Measurements from ENCODE around the gene ABCB6.
A peak's percentile ranks its signal among the peaks of the same experiment; 100 is the strongest.

Gene ABCB6

DNA sequence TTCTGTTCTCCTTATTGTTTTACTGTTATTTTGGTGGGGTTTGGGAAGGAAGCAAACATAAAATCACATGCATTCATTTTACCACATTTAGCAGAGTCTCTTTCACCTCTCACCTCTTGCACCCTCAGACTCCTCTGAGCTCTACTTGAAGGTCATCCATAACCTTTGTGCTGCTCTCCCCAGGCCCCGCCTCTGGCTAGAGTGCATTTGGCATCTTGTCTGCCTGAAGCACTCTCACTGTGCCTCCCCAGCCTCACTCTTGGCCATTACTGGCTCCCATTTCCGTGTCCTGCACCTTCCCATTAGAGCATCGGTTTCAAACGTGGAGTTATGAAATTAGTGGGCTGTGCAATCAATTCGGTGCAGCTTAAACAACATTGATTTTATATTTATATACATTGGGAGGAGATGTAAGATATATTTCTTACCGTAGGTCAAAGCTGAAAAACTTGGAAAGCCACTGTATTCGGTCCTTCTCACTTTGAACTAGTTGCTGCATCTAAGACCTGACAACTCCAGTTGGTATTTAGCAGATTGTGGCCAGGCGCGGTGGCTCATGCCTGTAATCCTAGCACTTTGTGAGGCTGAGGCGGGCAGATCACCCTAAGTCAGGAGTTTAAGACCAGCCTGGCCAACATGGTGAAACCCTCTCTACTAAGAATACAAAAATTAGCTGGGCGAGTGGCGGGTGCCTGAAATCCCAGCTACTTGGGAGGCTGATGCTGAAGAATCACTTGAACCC lies 19.1 kb downstream of the ABCB6 start:
- no peaks in the 10 kb centered on the region for H3K4me1 ChIP-seq (ENCODE audit: insufficient read depth, low read length)
- no peak overlapping the region for H3K9ac ChIP-seq (ENCODE audit: low read length)
- no peak overlapping the region for H3K27ac ChIP-seq (ENCODE audit: low read depth, low read length)
- no peak overlapping the region for H3K4me3 ChIP-seq (ENCODE audit: low read depth in 1 of 2, low read length in 2 of 2)
- H3K36me3 ChIP-seq (ENCODE audit: insufficient read depth, low read length) = no peaks in the 10 kb centered on the region
- H3K27me3 ChIP-seq (ENCODE audit: control insufficient read depth in 1 of 2, insufficient read depth in 2 of 2, low read length in 2 of 2) = no peaks in the 10 kb centered on the region
- no peaks in the 10 kb centered on the region for H3K9me3 ChIP-seq (ENCODE audit: low read length)

DNA sequence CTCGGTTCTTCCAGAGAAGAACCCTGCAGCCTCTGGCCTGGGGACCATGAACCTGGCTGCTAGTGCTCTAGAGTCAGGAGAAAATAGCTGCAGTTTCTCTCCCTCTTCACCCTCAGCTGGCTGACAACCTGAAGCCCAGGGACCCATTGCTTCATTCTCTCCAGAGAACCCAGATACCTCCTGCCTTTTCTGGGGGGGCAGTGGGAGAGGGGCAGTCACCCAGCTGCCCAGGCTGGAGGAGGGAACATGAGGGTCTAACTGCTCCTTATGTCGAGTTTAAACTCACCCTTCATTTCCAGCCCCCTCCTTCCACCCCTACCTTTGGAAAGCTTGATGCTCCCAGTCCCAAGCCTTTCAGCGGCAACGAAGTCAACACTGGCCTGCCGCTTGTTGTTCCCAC lies 19.8 kb downstream of the ABCB6 start:
- Histone ChIP-seq H3K9ac (ENCODE audit: low read length) (no peak overlapping the region), H3K27me3 (ENCODE audit: control insufficient read depth in 1 of 2, insufficient read depth in 2 of 2, low read length in 2 of 2) (no peaks in the 10 kb centered on the region), H3K36me3 (ENCODE audit: insufficient read depth, low read length) (no peaks in the 10 kb centered on the region), H3K27ac (ENCODE audit: low read depth, low read length) (no peak overlapping the region), H3K4me3 (ENCODE audit: low read depth in 1 of 2, low read length in 2 of 2) (no peak overlapping the region), H3K9me3 (ENCODE audit: low read length) (no peaks in the 10 kb centered on the region), H3K4me1 (ENCODE audit: insufficient read depth, low read length) (no peaks in the 10 kb centered on the region)

DNA sequence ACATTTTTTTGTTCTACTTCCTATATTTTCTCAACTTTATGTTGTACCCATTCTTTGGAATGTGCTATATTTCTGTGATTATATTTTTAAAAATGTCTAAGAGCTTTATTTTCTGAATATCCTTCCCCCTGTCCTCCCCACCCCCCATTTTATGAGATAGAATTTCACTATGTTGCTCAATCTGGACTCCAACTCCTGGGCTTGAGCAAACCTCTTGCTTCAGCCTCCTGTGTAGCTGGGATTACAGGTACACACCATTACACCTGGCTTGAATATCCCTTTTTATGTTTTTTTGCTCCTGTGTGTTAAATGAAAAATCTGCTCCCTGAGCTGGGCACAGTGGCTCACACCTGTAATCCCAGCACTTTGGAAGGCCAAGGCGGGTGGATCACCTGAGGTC lies 21.4 kb downstream of the ABCB6 start:
- Histone ChIP-seq H3K9me3 (ENCODE audit: low read length) (no peaks in the 10 kb centered on the region), H3K36me3 (ENCODE audit: insufficient read depth, low read length) (no peaks in the 10 kb centered on the region), H3K4me1 (ENCODE audit: insufficient read depth, low read length) (no peaks in the 10 kb centered on the region), H3K27ac (ENCODE audit: low read depth, low read length) (no peak overlapping the region), H3K4me3 (ENCODE audit: low read depth in 1 of 2, low read length in 2 of 2) (no peak overlapping the region), H3K9ac (ENCODE audit: low read length) (no peak overlapping the region), H3K27me3 (ENCODE audit: control insufficient read depth in 1 of 2, insufficient read depth in 2 of 2, low read length in 2 of 2) (no peaks in the 10 kb centered on the region)

- H3K9me3 ChIP-seq (ENCODE audit: low read length) = no peaks in the 10 kb centered on the region
- H3K36me3 ChIP-seq (ENCODE audit: insufficient read depth, low read length) = peaks cover 31% of the 10 kb centered on the region
- no peaks in the 10 kb centered on the region for H3K27me3 ChIP-seq (ENCODE audit: control insufficient read depth in 1 of 2, insufficient read depth in 2 of 2, low read length in 2 of 2)
- no peak overlapping the region for H3K27ac ChIP-seq (ENCODE audit: low read depth, low read length)
- no peak overlapping the region for H3K9ac ChIP-seq (ENCODE audit: low read length)
- no peaks in the 10 kb centered on the region for H3K4me1 ChIP-seq (ENCODE audit: insufficient read depth, low read length)
- H3K4me3 ChIP-seq (ENCODE audit: low read depth in 1 of 2, low read length in 2 of 2) = no peak overlapping the region
Measured at GRCh38 chr2:219186754-219187456, 31.9 kb downstream of the ABCB6 start.

DNA sequence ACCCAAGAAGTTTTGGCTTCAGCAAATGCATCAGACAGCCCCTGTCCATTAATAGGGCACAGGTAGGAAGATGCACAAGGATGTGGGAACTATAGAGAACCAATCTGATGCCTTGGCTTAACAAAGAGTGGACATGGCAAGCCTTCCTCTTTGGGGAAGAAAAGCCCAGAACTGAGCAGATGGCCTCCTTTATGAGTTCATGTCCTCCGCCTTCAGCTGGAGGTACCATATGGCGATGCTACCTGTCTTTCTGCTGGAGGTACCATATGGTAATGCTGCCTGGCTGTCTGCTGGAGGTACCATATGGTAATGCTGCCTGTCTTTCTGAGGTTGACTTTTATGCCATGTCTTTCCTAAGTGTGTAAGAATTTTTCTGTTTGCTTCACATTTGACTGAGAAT lies 34.6 kb downstream of the ABCB6 start:
- H3K27ac ChIP-seq (ENCODE audit: low read depth, low read length) = no peak overlapping the region
- H3K4me1 ChIP-seq (ENCODE audit: insufficient read depth, low read length) = peaks cover 15% of the 10 kb centered on the region
- no peaks in the 10 kb centered on the region for H3K9me3 ChIP-seq (ENCODE audit: low read length)
- H3K27me3 ChIP-seq (ENCODE audit: control insufficient read depth in 1 of 2, insufficient read depth in 2 of 2, low read length in 2 of 2) = no peaks in the 10 kb centered on the region
- H3K36me3 ChIP-seq (ENCODE audit: insufficient read depth, low read length) = peaks cover 56% of the 10 kb centered on the region
- no peak overlapping the region for H3K4me3 ChIP-seq (ENCODE audit: low read depth in 1 of 2, low read length in 2 of 2)
- H3K9ac ChIP-seq (ENCODE audit: low read length) = no peak overlapping the region

- Histone ChIP-seq H3K27ac (ENCODE audit: low read depth, low read length) (no peak overlapping the region), H3K4me1 (ENCODE audit: insufficient read depth, low read length) (peaks cover 20% of the 10 kb centered on the region), H3K9me3 (ENCODE audit: low read length) (no peaks in the 10 kb centered on the region), H3K27me3 (ENCODE audit: control insufficient read depth in 1 of 2, insufficient read depth in 2 of 2, low read length in 2 of 2) (no peaks in the 10 kb centered on the region), H3K36me3 (ENCODE audit: insufficient read depth, low read length) (peaks cover 56% of the 10 kb centered on the region), H3K4me3 (ENCODE audit: low read depth in 1 of 2, low read length in 2 of 2) (no peak overlapping the region), H3K9ac (ENCODE audit: low read length) (no peak overlapping the region)
Measured at GRCh38 chr2:219183151-219183772, 35.5 kb downstream of the ABCB6 start.

DNA sequence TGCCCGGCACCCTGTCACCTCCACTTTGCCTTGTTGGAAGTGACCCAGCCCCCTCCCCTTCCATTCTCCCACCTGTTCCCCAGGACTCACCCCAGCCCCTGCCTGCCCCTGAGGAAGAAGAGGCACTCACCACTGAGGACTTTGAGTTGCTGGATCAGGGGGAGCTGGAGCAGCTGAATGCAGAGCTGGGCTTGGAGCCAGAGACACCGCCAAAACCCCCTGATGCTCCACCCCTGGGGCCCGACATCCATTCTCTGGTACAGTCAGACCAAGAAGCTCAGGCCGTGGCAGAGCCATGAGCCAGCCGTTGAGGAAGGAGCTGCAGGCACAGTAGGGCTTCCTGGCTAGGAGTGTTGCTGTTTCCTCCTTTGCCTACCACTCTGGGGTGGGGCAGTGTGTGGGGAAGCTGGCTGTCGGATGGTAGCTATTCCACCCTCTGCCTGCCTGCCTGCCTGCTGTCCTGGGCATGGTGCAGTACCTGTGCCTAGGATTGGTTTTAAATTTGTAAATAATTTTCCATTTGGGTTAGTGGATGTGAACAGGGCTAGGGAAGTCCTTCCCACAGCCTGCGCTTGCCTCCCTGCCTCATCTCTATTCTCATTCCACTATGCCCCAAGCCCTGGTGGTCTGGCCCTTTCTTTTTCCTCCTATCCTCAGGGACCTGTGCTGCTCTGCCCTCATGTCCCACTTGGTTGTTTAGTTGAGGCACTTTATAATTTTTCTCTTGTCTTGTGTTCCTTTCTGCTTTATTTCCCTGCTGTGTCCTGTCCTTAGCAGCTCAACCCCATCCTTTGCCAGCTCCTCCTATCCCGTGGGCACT lies 36.2 kb downstream of the ABCB6 start:
- Histone ChIP-seq H3K27ac (ENCODE audit: low read depth, low read length) (no peak overlapping the region), H3K4me1 (ENCODE audit: insufficient read depth, low read length) (peaks cover 20% of the 10 kb centered on the region), H3K4me3 (ENCODE audit: low read depth in 1 of 2, low read length in 2 of 2) (no peak overlapping the region), H3K9ac (ENCODE audit: low read length) (no peak overlapping the region), H3K27me3 (ENCODE audit: control insufficient read depth in 1 of 2, insufficient read depth in 2 of 2, low read length in 2 of 2) (no peaks in the 10 kb centered on the region), H3K36me3 (ENCODE audit: insufficient read depth, low read length) (peaks cover 56% of the 10 kb centered on the region), H3K9me3 (ENCODE audit: low read length) (no peaks in the 10 kb centered on the region)

DNA sequence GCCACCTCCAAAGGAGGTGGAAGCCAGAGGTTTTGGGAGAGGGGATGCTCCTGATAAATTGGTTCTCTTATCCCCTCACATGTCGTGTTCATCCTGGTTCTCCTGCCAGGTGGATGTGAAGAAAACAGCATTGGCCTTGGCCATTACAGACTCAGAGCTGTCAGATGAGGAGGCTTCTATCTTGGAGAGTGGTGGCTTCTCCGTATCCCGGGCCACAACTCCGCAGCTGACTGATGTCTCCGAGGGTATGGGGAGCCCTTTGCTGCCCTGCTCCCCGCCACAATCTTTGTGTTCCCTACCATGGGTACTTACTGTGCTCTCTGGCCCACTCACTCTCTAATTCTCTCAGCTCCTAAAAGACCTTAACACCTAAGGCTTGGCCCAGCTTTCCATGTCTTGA lies 37.2 kb downstream of the ABCB6 start:
- H3K9me3 ChIP-seq (ENCODE audit: low read length) = no peaks in the 10 kb centered on the region
- H3K36me3 ChIP-seq (ENCODE audit: insufficient read depth, low read length) = peaks cover 56% of the 10 kb centered on the region

GRCh38 chr2:219180961-219181360 lies 37.8 kb downstream of the ABCB6 start:
- H3K4me1 ChIP-seq (ENCODE audit: insufficient read depth, low read length) = peaks cover 21% of the 10 kb centered on the region
- H3K9me3 ChIP-seq (ENCODE audit: low read length) = no peaks in the 10 kb centered on the region
- H3K4me3 ChIP-seq (ENCODE audit: low read depth in 1 of 2, low read length in 2 of 2) = no peak overlapping the region
- no peak overlapping the region for H3K9ac ChIP-seq (ENCODE audit: low read length)
- no peaks in the 10 kb centered on the region for H3K27me3 ChIP-seq (ENCODE audit: control insufficient read depth in 1 of 2, insufficient read depth in 2 of 2, low read length in 2 of 2)
- H3K27ac ChIP-seq (ENCODE audit: low read depth, low read length) = no peak overlapping the region
- peaks cover 56% of the 10 kb centered on the region for H3K36me3 ChIP-seq (ENCODE audit: insufficient read depth, low read length)

More for the DNA sequence above, 37.2 kb downstream of the ABCB6 start:
- H3K27ac ChIP-seq (ENCODE audit: low read depth, low read length) = no peak overlapping the region
- H3K27me3 ChIP-seq (ENCODE audit: control insufficient read depth in 1 of 2, insufficient read depth in 2 of 2, low read length in 2 of 2) = no peaks in the 10 kb centered on the region
- no peak overlapping the region for H3K9ac ChIP-seq (ENCODE audit: low read length)
- H3K4me1 ChIP-seq (ENCODE audit: insufficient read depth, low read length) = peaks cover 20% of the 10 kb centered on the region
- no peak overlapping the region for H3K4me3 ChIP-seq (ENCODE audit: low read depth in 1 of 2, low read length in 2 of 2)

DNA sequence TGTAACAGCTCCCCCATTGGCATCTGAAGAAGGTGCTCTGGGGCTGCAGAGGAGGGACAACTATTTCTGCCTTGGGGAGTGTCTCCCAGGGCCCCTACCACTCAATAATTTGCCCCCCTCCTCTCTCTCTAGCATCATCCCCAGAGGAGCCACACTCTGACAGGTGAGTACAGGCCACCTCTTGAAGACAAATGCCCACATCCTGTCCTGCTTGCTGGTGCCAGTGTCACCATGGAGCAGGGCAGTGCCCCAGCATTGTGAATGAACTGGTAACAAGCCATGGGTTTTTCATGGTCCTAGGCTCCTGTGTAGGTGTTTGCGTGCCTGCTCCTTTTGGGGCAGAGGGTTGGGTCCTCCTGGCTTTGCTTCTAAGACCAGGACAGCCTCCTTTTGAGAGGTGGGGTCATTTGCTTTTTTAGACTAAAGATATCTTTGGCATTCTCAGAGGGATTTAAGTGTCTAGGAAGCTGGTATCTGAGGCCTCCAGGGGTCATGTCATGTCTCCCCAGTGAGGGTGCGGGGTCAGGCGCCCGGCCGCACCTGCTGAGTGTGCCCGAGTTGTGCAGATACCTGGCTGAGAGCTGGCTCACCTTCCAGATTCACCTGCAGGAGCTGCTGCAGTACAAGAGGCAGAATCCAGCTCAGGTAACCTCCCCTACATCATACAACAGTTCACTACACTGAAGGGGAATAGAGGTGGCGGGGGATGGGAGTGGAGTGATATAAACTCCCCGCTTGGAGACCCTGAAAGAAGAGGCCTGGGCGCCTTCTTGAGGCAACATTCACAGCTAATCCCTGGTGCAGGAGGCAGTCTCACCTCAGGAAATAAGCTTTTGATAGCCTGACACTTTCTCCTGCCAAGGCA lies 38.9 kb downstream of the ABCB6 start:
- Histone ChIP-seq H3K27me3 (ENCODE audit: control insufficient read depth in 1 of 2, insufficient read depth in 2 of 2, low read length in 2 of 2) (no peaks in the 10 kb centered on the region), H3K9me3 (ENCODE audit: low read length) (no peaks in the 10 kb centered on the region), H3K27ac (ENCODE audit: low read depth, low read length) (no peak overlapping the region), H3K9ac (ENCODE audit: low read length) (peak overlapping the region; percentile 52), H3K4me1 (ENCODE audit: insufficient read depth, low read length) (peaks cover 28% of the 10 kb centered on the region), H3K4me3 (ENCODE audit: low read depth in 1 of 2, low read length in 2 of 2) (peak overlapping the region in 1 of 2 donors; percentile 70), H3K36me3 (ENCODE audit: insufficient read depth, low read length) (peaks cover 57% of the 10 kb centered on the region)

All from muscle layer of colon (tissue), 2 donors.